Upper lobe of left lung (tissue), 4 donors: Measurements from ENCODE around the gene RASAL2.

Source experiments
- EP300 ChIP-seq, 4 donors: sonication (generic); formaldehyde crosslinking; IDR thresholded peaks; one replicate each; pipeline ENCODE4 v1.5.1; 2017; ENCODE audit warnings: antibody characterized with exemption in 4 of 4, control low read depth in 2 of 4
- POLR2A ChIP-seq, 4 donors: fragments of 450-650 bp; IDR thresholded peaks; one replicate each; pipeline ENCODE4 v1.5.1; 2016 to 2017; ENCODE audit warnings: antibody characterized with exemption in 4 of 4, mild to moderate bottlenecking in 2 of 4
- POLR2AphosphoS5 ChIP-seq, 2 donors: sonication (generic); formaldehyde crosslinking; IDR thresholded peaks; one replicate each; pipeline ENCODE4 v1.5.1; 2017; ENCODE audit warnings: antibody characterized with exemption in 2 of 2
- TF ChIP-seq, protein P1 (sequence below), 6 experiments: fragments of 450-650 bp in 4 of 6; fragments of 200-600 bp in 2 of 6; sonication (generic) in 2 of 6; IDR thresholded peaks; one replicate each; pipeline ENCODE4 v1.5.1; 2016 to 2019; ENCODE audit warnings: antibody characterized with exemption in 6 of 6

DNA sequence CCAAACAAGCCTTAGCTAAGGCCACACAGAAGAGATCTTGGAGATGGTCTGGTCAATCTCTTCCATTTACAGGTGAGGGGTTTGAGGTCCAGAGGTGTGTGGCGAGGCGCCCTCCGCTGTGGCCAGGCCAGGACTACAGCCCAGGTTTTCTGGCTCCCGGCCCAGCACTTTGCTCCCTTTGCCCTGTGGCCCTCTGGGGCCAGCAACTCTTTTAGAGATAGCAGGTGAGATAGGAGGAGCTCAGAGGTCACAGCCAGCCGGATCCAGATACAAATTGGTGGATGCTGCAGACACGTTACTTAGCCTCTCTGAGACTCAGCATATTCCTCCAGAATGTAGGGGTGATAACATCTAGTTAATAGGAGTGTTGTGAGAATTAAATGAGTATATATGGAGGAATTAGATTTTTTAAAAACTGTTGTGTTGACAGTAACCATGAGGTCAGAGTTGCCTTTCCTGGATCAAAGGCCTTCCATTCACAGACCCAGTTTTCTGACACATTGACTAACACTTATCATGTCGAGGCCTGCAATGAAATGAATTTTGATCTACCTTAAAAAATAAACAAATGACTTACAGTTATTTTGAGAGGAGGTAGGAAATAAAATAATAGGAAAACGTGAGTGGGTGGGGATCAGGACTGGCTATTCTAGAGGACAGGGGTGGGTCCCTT is 435.6 kb downstream of the RASAL2 start:
- TF ChIP-seq, protein P1, sequence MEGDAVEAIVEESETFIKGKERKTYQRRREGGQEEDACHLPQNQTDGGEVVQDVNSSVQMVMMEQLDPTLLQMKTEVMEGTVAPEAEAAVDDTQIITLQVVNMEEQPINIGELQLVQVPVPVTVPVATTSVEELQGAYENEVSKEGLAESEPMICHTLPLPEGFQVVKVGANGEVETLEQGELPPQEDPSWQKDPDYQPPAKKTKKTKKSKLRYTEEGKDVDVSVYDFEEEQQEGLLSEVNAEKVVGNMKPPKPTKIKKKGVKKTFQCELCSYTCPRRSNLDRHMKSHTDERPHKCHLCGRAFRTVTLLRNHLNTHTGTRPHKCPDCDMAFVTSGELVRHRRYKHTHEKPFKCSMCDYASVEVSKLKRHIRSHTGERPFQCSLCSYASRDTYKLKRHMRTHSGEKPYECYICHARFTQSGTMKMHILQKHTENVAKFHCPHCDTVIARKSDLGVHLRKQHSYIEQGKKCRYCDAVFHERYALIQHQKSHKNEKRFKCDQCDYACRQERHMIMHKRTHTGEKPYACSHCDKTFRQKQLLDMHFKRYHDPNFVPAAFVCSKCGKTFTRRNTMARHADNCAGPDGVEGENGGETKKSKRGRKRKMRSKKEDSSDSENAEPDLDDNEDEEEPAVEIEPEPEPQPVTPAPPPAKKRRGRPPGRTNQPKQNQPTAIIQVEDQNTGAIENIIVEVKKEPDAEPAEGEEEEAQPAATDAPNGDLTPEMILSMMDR (IDR thresholded peaks at IDR 0.05): no peak
- no peak for TF ChIP-seq POLR2A (IDR thresholded peaks at IDR 0.05)
- TF ChIP-seq POLR2AphosphoS5 (IDR thresholded peaks at IDR 0.05): no peak
- no peak for TF ChIP-seq EP300 (IDR thresholded peaks at IDR 0.05)
